A549 (cell line): Measurements from ENCODE around the gene VPS52.

ENCODE experiments used
- BHLHE40 ChIP-seq: IDR thresholded peaks from 2 replicates; pipeline ENCODE4 v1.6.1; 2012; ENCODE audit warnings: low read depth, low read length, inconsistent platforms
- CHD4 ChIP-seq: fragments of 200-600 bp; sonication (generic); IDR thresholded peaks from 2 replicates; pipeline ENCODE4 v1.6.1; 2016; ENCODE audit warnings: antibody characterized with exemption, mild to moderate bottlenecking, borderline replicate concordance
- EP300 ChIP-seq, 2 experiments: fragments of >200 bp; sonication (Bioruptor Twin); formaldehyde crosslinking; IDR thresholded peaks; 2 replicates in 1 of 2; 3 replicates in 1 of 2; pipeline ENCODE4 v1.6.1; 2016 to 2017
- FOSL2 ChIP-seq, 2 experiments: fragments of 450-650 bp in 1 of 2; fragments of >200 bp in 1 of 2; sonication (Bioruptor Twin) in 1 of 2; formaldehyde crosslinking; IDR thresholded peaks; 2 replicates each; pipeline versions ENCODE4 v1.5.0 to v1.6.1; 2016 to 2020; ENCODE audit warnings: mild to moderate bottlenecking in 1 of 2, moderate library complexity in 1 of 2
- HOXA7 ChIP-seq: fragments of 250-450 bp; sonication (Bioruptor Pico); IDR thresholded peaks from 2 replicates; pipeline ENCODE4 v1.5.0; 2020; ENCODE audit warnings: mild to moderate bottlenecking, moderate library complexity
- JUN ChIP-seq, 2 experiments: fragments of >200 bp; sonication (Bioruptor Twin); formaldehyde crosslinking; IDR thresholded peaks; 2 replicates in 1 of 2; 3 replicates in 1 of 2; pipeline ENCODE4 v1.6.1; 2016 to 2017
- NR3C1 ChIP-seq: fragments of >200 bp; sonication (Bioruptor Twin); formaldehyde crosslinking; IDR thresholded peaks from 3 replicates; pipeline ENCODE4 v1.6.1; 2017
- PHF8 ChIP-seq: fragments of 200-600 bp; sonication (generic); IDR thresholded peaks from 2 replicates; pipeline ENCODE4 v1.6.1; 2016; ENCODE audit warnings: low read depth, mild to moderate bottlenecking, antibody characterized with exemption, moderate library complexity, borderline replicate concordance
- POLR2A ChIP-seq: IDR thresholded peaks from 2 replicates; pipeline ENCODE4 v1.6.1; 2012; ENCODE audit warnings: mild to moderate bottlenecking, low read length
- POLR2AphosphoS2 ChIP-seq: conservative IDR thresholded peaks from 2 replicates; pipeline ENCODE4 v1.6.1; 2012; ENCODE audit warnings: low read length, improper control_type of control experiment, inconsistent platforms
- RAD21 ChIP-seq, 2 experiments: fragments of >200 bp in 1 of 2; sonication (Bioruptor Twin) in 1 of 2; formaldehyde crosslinking in 1 of 2; IDR thresholded peaks in 1 of 2; conservative IDR thresholded peaks in 1 of 2; 2 replicates in 1 of 2; 3 replicates in 1 of 2; pipeline ENCODE4 v1.6.1; 2012 to 2018; ENCODE audit warnings: inconsistent platforms in 1 of 2
- RFX5 ChIP-seq: fragments of 450-650 bp; IDR thresholded peaks from 2 replicates; pipeline ENCODE4 v1.7.1; 2014; ENCODE audit warnings: antibody characterized with exemption, mild to moderate bottlenecking, moderate library complexity
- TF ChIP-seq, protein P1 (sequence below): fragments of 200-600 bp; sonication (generic); IDR thresholded peaks from 2 replicates; pipeline ENCODE4 v1.6.1; 2016; ENCODE audit warnings: antibody characterized with exemption, mild to moderate bottlenecking, moderate library complexity
- TF ChIP-seq, protein P2 (sequence below): IDR thresholded peaks from 2 replicates; pipeline ENCODE4 v1.6.1; 2012

DNA sequence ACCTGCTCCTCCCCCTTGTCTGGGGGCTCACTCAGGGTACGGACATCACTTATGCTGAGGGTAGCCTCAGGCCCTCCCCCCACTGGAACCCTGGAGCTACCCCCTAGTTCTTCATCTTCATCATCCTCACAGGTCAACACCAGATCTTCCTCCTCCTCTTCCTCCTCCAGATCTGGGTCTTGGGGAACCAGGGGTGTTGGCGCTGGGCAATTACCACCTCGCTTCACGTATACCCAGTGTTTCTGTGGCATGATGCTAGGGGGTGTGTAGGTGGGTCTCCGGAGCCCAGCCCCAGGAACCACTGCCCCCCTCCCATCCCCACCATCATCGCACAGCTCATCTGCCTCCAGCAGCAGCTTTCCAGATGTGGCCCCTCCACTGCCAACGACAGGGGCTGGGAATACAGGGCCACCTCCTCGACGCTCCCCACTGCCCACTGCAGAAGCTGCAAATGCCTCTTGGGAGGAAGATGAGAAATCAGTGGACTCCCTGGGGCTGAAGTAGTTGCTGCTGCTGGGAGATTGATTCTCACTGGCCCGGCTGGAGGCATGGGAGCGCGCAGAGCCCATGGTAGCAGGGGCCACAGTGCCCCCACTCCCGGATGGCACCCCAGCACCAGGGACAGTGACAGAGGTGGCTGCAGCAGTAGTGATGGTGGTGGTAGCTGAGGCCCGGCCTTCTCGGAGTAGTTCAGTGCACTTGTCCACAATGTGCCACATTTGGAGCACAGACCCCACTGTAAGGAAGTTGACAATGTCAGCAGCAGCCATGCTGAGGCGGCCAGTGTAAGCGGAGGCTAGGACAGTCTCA is 44.3 kb upstream of the VPS52 start:
- TF ChIP-seq POLR2A: no peak
- TF ChIP-seq, protein P1, sequence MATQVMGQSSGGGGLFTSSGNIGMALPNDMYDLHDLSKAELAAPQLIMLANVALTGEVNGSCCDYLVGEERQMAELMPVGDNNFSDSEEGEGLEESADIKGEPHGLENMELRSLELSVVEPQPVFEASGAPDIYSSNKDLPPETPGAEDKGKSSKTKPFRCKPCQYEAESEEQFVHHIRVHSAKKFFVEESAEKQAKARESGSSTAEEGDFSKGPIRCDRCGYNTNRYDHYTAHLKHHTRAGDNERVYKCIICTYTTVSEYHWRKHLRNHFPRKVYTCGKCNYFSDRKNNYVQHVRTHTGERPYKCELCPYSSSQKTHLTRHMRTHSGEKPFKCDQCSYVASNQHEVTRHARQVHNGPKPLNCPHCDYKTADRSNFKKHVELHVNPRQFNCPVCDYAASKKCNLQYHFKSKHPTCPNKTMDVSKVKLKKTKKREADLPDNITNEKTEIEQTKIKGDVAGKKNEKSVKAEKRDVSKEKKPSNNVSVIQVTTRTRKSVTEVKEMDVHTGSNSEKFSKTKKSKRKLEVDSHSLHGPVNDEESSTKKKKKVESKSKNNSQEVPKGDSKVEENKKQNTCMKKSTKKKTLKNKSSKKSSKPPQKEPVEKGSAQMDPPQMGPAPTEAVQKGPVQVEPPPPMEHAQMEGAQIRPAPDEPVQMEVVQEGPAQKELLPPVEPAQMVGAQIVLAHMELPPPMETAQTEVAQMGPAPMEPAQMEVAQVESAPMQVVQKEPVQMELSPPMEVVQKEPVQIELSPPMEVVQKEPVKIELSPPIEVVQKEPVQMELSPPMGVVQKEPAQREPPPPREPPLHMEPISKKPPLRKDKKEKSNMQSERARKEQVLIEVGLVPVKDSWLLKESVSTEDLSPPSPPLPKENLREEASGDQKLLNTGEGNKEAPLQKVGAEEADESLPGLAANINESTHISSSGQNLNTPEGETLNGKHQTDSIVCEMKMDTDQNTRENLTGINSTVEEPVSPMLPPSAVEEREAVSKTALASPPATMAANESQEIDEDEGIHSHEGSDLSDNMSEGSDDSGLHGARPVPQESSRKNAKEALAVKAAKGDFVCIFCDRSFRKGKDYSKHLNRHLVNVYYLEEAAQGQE: no peak
- no peak for TF ChIP-seq BHLHE40
- no peak for TF ChIP-seq RAD21 (conservative IDR thresholded peaks at IDR 0.05 in 1 of 2, IDR thresholded peaks at IDR 0.05 in 1 of 2)
- TF ChIP-seq NR3C1: no peak
- TF ChIP-seq HOXA7: no peak
- no peak for TF ChIP-seq POLR2AphosphoS2
- no peak for TF ChIP-seq EP300 (IDR thresholded peaks at IDR 0.05)
- TF ChIP-seq FOSL2 (IDR thresholded peaks at IDR 0.05): no peak
- no peak for TF ChIP-seq FOSL2 (CRISPR knock-in tag; IDR thresholded peaks at IDR 0.05)
- no peak for TF ChIP-seq JUN (IDR thresholded peaks at IDR 0.05)
- no peak for TF ChIP-seq RFX5
- no peak for TF ChIP-seq PHF8
- no peak for TF ChIP-seq CHD4
- TF ChIP-seq, protein P2, sequence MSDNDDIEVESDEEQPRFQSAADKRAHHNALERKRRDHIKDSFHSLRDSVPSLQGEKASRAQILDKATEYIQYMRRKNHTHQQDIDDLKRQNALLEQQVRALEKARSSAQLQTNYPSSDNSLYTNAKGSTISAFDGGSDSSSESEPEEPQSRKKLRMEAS: no peak
